Measurements from ENCODE around the gene MYMX. TPM values are rescaled to one million over a fixed set of nuclear protein-coding genes. Genes with fewer than 3 reads are reported as not detected.
A peak's percentile ranks its signal among the peaks of the same experiment; 100 is the strongest.

Gene MYMX
- total and polyA plus RNA-seq, 4 donors = 0.21 TPM; not detected in 3

DNA sequence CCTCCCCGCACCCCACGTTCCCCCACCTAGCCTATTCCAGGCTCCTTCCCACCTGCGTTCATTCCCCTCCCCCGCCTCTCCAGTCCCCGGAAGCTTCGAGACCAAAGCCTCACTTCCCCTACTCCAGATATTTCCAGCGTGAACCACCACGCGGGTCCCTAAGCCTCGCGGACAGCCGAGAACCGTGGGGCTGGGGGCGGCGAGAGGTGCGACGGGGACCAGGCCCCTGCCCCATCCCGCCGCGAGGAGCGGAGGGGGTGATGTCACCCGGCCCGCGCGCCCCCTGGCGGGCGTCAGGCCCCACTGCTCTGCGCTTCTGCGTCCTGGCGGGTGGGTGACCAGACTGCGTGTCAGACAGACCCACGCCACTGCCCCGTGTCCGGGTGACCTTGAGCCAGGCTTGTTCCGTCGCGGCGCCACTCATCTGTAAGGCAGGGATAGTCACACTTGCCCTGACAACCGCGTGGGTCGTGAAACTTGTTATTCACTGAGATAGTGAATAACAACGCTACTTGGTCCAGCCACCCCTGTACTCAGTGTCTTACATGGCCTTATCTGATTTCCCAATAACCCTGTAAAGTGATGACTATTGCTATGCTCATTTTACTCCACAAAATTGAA is 21.2 kb downstream of the MYMX start:
- Histone ChIP-seq H3K4me3 (peak overlapping the region; percentile 58), H3K36me3 (ENCODE audit: control insufficient read depth in 4 of 4, insufficient read depth in 4 of 4, low read length in 4 of 4) (no peaks in the 10 kb centered on the region), H3K4me1 (ENCODE audit: control insufficient read depth in 5 of 5, insufficient read depth in 5 of 5, low read length in 5 of 5) (peaks cover 0 to 20% (median 7%) of the 10 kb centered on the region in 5 donors), H3K27me3 (ENCODE audit: control insufficient read depth in 3 of 3, insufficient read depth in 3 of 3, low read length in 2 of 3) (no peaks in the 10 kb centered on the region), H3K9me3 (ENCODE audit: control insufficient read depth in 4 of 4, insufficient read depth in 3 of 4, low read length in 3 of 4) (no peaks in the 10 kb centered on the region), H3K9ac (ENCODE audit: insufficient read depth in 1 of 2, low read length in 2 of 2) (peak overlapping the region; percentile 31 to 84), H3K27ac (ENCODE audit: low read depth in 1 of 2, low read length in 1 of 2) (peak overlapping the region; percentile 95 to 96)
- 2% methylated on average over 41 to 42 of the region's 42 CpGs for WGBS, 2 donors
- ATAC-seq (ENCODE audit: insufficient read depth, low FRiP score) (peak; percentile 89), DNase-seq (peak; percentile 77 to 84 (median 79))
- TF ChIP-seq, protein P1, sequence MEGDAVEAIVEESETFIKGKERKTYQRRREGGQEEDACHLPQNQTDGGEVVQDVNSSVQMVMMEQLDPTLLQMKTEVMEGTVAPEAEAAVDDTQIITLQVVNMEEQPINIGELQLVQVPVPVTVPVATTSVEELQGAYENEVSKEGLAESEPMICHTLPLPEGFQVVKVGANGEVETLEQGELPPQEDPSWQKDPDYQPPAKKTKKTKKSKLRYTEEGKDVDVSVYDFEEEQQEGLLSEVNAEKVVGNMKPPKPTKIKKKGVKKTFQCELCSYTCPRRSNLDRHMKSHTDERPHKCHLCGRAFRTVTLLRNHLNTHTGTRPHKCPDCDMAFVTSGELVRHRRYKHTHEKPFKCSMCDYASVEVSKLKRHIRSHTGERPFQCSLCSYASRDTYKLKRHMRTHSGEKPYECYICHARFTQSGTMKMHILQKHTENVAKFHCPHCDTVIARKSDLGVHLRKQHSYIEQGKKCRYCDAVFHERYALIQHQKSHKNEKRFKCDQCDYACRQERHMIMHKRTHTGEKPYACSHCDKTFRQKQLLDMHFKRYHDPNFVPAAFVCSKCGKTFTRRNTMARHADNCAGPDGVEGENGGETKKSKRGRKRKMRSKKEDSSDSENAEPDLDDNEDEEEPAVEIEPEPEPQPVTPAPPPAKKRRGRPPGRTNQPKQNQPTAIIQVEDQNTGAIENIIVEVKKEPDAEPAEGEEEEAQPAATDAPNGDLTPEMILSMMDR (IDR thresholded peaks at IDR 0.05; ENCODE audit: control extremely low read depth, extremely low read depth) = peak; percentile 79

DNA sequence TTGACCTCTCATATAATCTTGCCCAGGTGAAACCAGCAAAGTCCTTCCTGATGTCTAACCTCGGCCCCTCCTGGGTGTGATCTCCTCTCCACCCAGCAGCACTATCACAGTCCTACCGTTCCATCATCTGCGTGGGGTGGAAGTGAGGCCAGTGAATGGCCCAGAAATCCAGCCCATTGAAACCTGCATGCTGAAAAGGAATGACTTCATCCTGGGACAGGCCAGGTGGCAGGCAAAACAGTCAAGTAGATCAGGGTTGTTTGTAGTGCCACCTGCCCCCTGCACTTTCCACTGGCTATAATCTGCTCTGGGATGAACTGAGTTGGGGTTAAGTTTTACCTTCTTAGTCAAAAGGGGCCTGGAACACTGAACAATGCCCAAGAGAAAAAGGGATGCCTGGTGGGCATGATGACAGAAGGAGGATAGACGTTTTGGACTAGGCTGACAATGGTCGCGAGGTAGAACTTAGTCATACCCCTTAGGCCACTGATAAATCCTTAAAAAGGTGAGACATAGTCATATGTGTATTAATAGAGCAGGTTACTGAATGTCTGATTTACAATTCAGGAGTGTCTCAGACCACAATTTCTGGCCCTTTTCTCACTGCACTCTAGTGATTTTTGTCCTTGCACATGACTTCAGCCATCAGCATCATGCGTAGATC is 22.1 kb downstream of the MYMX start:
- no peak overlapping the region for H3K4me3 ChIP-seq
- 89 to 93% methylated on average over 7 of the region's 7 CpGs for WGBS, 2 donors
- peaks cover 0 to 19% (median 4%) of the 10 kb centered on the region in 5 donors for H3K4me1 ChIP-seq (ENCODE audit: control insufficient read depth in 5 of 5, insufficient read depth in 5 of 5, low read length in 5 of 5)
- TF ChIP-seq, protein P1 (IDR thresholded peaks at IDR 0.05; ENCODE audit: control extremely low read depth, extremely low read depth) = no peak
- ATAC-seq (ENCODE audit: insufficient read depth, low FRiP score) = no peak
- no peak overlapping the region for H3K9ac ChIP-seq (ENCODE audit: insufficient read depth in 1 of 2, low read length in 2 of 2)
- H3K27me3 ChIP-seq (ENCODE audit: control insufficient read depth in 3 of 3, insufficient read depth in 3 of 3, low read length in 2 of 3) = no peaks in the 10 kb centered on the region
- H3K27ac ChIP-seq (ENCODE audit: low read depth in 1 of 2, low read length in 1 of 2) = peak overlapping the region in 1 of 2 donors; percentile 47
- no peak for DNase-seq
- no peaks in the 10 kb centered on the region for H3K9me3 ChIP-seq (ENCODE audit: control insufficient read depth in 4 of 4, insufficient read depth in 3 of 4, low read length in 3 of 4)
- no peaks in the 10 kb centered on the region for H3K36me3 ChIP-seq (ENCODE audit: control insufficient read depth in 4 of 4, insufficient read depth in 4 of 4, low read length in 4 of 4)

DNA sequence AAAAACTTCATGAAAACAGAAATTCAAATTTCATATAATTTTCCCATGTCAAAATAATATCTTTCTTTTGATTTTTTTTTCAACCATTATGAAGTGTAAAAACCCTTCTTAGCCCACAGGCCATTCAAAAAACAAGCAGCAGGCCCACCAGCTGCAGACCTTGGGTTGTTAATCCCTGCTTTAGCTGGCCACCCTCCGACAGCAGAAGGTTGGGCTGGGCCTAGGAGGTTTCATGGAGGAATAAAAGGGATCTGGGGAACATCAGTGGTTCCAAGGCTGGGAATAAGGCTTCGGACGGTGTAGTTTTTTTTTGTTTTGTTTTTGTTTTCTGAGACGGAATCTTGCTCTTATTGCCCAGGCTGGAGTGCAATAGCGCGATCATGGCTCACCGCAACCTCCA is 26.6 kb downstream of the MYMX start:
- Histone ChIP-seq H3K4me3 (no peak overlapping the region), H3K9me3 (ENCODE audit: control insufficient read depth in 4 of 4, insufficient read depth in 3 of 4, low read length in 3 of 4) (no peaks in the 10 kb centered on the region), H3K27ac (ENCODE audit: low read depth in 1 of 2, low read length in 1 of 2) (no peak overlapping the region), H3K27me3 (ENCODE audit: control insufficient read depth in 3 of 3, insufficient read depth in 3 of 3, low read length in 2 of 3) (no peaks in the 10 kb centered on the region), H3K36me3 (ENCODE audit: control insufficient read depth in 4 of 4, insufficient read depth in 4 of 4, low read length in 4 of 4) (peaks cover 0 to 3% (median under 1%) of the 10 kb centered on the region in 4 donors), H3K9ac (ENCODE audit: insufficient read depth in 1 of 2, low read length in 2 of 2) (no peak overlapping the region), H3K4me1 (ENCODE audit: control insufficient read depth in 5 of 5, insufficient read depth in 5 of 5, low read length in 5 of 5) (peaks cover 0 to 10% (median 1%) of the 10 kb centered on the region in 5 donors)
- TF ChIP-seq, protein P1 (IDR thresholded peaks at IDR 0.05; ENCODE audit: control extremely low read depth, extremely low read depth) = no peak
- WGBS, 2 donors = 97% methylated on average over 7 of the region's 7 CpGs
- DNase-seq = no peak
- no peak for ATAC-seq (ENCODE audit: insufficient read depth, low FRiP score)
